Panc1 (cell line): ENCODE data around the gene EOLA2.

Source experiments
- POLR2AphosphoS5 ChIP-seq: IDR thresholded peaks from 2 replicates; pipeline ENCODE4 v1.6.1; 2012; ENCODE audit warnings: mild to moderate bottlenecking, low read depth, low read length, moderate library complexity
- SIN3A ChIP-seq: IDR thresholded peaks from 2 replicates; pipeline ENCODE4 v1.6.1; 2012; ENCODE audit warnings: low read depth, mild to moderate bottlenecking, low read length, moderate library complexity, borderline replicate concordance; ENCODE audit not compliant: insufficient read depth
- TCF7L2 ChIP-seq: IDR thresholded peaks from 2 replicates; pipeline ENCODE4 v1.6.1; 2011; ENCODE audit warnings: mild to moderate bottlenecking, low read depth, low read length, inconsistent platforms
- TF ChIP-seq, protein P1 (sequence below): fragments of 450-650 bp; IDR thresholded peaks from 2 replicates; pipeline ENCODE4 v1.5.1; 2017; ENCODE audit warnings: mild to moderate bottlenecking

GRCh38 chrX:149916745-149917392, 21.4 kb downstream of the EOLA2 start:
- TF ChIP-seq, protein P1, sequence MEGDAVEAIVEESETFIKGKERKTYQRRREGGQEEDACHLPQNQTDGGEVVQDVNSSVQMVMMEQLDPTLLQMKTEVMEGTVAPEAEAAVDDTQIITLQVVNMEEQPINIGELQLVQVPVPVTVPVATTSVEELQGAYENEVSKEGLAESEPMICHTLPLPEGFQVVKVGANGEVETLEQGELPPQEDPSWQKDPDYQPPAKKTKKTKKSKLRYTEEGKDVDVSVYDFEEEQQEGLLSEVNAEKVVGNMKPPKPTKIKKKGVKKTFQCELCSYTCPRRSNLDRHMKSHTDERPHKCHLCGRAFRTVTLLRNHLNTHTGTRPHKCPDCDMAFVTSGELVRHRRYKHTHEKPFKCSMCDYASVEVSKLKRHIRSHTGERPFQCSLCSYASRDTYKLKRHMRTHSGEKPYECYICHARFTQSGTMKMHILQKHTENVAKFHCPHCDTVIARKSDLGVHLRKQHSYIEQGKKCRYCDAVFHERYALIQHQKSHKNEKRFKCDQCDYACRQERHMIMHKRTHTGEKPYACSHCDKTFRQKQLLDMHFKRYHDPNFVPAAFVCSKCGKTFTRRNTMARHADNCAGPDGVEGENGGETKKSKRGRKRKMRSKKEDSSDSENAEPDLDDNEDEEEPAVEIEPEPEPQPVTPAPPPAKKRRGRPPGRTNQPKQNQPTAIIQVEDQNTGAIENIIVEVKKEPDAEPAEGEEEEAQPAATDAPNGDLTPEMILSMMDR: no peak
- TF ChIP-seq TCF7L2: no peak
- no peak for TF ChIP-seq POLR2AphosphoS5
- no peak for TF ChIP-seq SIN3A
